ENCODE results near the gene DENND1A. TPM values are rescaled to one million over a fixed set of nuclear protein-coding genes. Genes with fewer than 3 reads are reported as not detected.
"Not testable (repeated sequence)": the region's sequence is repeated elsewhere in the genome, so short reads cannot be mapped to it uniquely, and the experiment has no call there.

The DENND1A gene
- total RNA-seq, 1 donor from 2014 or later: 11.3 TPM

DNA sequence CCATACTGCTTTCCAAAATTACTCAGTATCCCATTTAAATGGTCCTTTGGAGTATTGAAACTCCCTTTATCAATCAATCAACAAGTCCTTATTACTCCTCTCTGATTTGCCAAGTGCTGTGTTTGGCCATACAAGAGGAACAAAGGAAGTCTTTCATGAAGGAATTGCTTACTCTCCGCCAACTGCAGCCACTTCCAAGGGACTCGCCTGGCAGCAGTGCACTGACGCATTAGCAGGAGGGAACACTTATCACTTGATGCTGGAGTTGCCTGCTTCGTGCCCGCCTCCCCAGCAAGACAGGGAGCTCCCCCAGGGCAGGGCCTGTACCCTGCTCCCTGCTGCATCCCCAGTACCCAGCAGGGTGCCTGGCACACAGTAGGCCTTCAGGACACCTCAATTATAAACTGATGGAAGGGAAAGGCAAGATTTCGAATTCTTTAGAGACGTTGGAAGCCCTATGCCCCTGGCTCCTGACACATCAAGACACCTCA is 476.1 kb downstream of the DENND1A start:
- DNase-seq: peak; percentile 83

DNA sequence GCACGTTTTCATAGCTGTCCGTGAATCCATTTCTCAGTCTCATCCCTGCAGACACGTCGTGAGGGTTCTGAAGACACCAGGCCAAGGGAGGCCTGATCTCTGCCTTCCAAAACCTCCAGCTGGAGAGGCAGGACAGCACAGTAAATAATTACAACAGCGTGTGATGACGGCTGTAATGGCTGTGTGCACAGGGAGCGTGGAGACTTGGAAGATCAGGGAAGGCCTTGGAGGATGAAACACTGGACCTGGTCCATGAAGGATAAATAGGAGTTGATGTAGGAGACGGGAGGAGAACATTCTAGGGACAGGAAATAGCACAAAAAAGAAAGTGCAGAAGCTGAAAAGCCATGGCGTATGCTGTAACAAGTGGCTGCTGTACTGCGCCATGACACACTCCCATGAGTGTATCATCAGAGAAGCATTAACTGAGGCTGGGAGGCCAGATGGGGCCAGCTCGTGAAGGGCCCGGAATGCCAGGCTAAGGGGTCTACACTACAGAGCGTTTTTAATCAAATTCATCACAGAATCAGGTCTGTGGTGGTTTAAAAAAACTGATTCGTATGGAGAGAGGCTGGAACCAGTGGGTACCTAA is 476.8 kb downstream of the DENND1A start:
- DNase-seq: peak; percentile 61

- no peak for DNase-seq
These were observed 478.9 kb downstream of the DENND1A start for GRCh38 chr9:123450996-123451395.

- no peak for DNase-seq
These were observed 479.7 kb downstream of the DENND1A start for GRCh38 chr9:123450098-123450770.

- no peak for DNase-seq
These were observed 481.8 kb downstream of the DENND1A start for GRCh38 chr9:123447934-123448646.

DNA sequence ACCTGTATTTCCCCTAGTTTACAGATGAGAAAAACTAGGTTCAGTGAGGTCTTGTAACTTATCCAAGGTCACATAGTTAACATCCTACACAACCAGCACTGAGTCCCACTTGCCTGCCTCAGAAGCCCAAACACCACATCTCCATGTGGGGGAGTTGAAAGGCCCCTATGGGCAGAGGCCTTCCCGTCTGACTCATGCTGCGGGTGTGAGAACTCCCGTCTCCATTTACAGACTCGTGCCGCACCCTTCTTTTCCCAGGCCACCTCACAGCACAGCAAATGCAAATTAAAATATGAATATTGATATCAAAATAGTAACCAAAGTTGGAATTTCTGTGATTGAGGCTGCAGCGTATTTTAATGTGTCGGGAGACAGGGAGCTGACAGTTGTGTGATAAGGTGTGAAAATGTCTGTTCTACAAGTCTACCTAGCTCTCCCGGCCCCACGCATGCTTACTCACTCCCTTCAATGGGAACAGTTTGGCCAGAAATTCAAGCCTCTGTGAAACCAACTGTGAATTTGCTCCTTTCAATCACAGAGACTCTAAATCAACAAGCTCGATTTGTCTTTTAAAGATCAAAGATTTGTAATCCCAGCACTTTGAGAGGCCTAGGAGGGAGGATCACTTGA is 483.8 kb downstream of the DENND1A start:
- no peak for DNase-seq

- no peak for DNase-seq
These were observed 484.8 kb downstream of the DENND1A start for GRCh38 chr9:123445116-123445515.

- DNase-seq: no peak
These were observed 488.2 kb downstream of the DENND1A start for GRCh38 chr9:123441769-123442168.

DNA sequence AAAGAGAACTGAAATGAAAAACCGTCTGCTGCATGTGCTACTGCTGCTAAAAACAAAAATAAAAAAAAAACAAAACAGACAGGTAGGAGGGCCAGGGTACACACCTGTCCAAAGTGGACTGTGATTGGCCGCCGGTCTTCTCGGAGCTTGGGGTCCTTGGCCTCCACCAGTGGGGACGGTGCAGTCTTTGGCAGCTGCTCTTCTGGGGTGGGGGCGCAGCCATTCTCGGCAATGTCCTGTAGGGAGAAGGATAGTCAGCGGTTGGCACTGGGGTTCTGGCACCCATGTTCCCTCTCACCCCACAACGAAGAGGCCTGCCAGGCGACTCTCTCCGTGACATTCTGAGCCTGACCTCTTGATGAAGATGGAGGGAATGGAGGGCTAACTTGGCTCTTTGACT is 489.7 kb downstream of the DENND1A start:
- DNase-seq: no peak

- no peak for DNase-seq
These were observed 491.1 kb downstream of the DENND1A start for GRCh38 chr9:123438821-123439220.

GRCh38 chr9:123438321-123438720 is 491.6 kb downstream of the DENND1A start:
- DNase-seq: no peak

DNA sequence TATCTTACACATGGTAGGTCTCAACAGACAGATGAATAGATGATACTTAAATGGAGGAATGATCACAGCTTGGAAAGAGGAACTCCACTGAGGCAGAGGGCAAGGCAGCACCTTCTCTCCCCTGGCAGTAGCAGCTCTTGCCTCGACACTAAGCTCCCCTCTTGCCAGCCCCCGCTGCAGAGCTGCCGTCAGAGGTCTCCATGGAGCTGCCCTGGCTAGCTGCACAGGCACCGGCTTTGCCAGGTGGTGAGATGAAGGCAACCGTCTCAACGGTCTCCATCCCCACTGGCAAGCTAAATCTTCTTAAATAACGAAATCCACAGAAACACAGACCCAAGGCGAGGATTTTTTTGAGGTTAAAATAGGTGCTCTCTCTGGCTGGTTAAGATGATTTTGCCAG is 492.7 kb downstream of the DENND1A start:
- no peak for DNase-seq

GRCh38 chr9:123435471-123435870 is 494.5 kb downstream of the DENND1A start:
- DNase-seq: no peak

- no peak for DNase-seq
These were observed 495.2 kb downstream of the DENND1A start for GRCh38 chr9:123434619-123435240.

GRCh38 chr9:123432331-123433236 is 497.3 kb downstream of the DENND1A start:
- no peak for DNase-seq

GRCh38 chr9:123431581-123431980 is 498.3 kb downstream of the DENND1A start:
- DNase-seq: no peak

- not testable (repeated sequence) for DNase-seq
These were observed 501.5 kb downstream of the DENND1A start for GRCh38 chr9:123428450-123428849.

DNA sequence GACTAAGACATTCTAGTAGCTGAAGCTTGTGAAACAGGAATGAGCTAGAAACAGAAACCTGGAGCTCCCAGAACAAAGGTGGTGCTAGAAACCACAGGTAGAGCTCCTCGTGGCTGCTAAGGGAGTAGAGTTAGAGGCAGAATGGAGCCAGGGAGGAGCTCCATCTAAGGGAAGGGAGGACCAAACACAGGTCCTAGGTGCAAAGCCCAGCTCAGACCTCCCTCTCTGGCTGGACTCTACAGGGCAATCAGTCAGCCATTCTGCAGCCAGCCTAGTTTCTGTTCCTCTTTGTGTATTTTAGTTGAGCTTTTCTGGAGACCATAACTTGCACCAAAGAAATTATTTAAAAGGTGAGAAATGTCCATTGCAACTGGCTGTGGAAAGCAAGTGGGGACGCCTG is 503.5 kb downstream of the DENND1A start:
- DNase-seq: no peak

DNA sequence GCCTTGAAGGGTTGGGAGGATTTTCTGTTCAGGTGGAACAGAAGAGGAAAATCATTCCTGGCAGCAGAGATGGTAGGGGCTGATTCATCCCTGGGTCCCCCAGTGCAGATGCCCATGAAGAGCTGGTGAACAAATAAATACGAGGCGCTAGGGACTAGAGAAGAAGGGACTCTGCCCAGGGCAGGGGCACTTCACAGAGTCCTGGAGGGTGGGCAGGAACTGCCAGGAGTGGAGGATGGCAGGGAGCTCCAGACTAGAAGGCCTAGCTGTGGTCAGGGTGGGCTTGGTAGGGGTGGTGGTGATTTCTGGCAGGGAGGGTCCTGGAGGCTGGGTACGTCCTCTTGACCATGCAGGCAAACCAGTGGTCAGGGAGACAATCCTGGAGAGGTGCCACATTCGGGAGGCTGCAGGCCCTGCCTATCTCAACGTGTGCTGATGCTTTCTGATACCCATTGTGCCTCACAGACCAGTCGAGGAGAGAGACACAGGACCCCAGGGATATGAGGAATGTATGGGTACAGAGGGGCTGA is 504.0 kb downstream of the DENND1A start:
- no peak for DNase-seq

DNA sequence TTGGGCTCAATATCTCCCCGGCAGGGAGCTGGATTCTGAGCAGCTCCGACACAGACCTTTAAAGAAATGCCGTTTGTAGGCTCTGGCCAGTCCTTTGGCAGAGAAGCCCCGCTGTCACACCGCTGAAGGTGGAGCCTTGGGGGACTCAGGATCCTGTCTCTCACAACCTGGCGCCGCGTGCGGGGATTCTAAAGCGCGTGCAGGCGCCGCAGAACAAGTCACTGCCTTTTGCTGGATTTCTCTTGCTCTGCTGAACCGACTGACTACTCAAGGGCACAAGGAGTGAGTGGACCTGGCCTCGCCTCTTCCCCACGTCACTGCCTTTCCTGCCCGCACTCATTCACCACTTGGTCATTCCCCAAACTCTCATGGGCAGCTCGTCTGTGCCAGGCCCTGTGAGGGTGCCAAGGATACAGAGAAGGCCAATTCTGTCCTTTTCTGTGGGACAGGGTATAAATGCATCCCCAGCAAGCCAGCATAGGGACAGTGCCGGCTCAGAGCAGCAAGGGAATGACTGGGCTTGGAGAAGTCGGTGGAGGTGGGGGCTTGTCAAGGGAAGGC is 504.6 kb downstream of the DENND1A start:
- no peak for DNase-seq

All from skin of body (tissue), 2 donors.